H1 (cell line): ENCODE measurements around the gene CCDC137. TPM values are rescaled to one million over a fixed set of nuclear protein-coding genes. Genes with fewer than 3 reads are reported as not detected.

Experiments used
- CTCF ChIA-PET: fragments of 300-600 bp; sonication (Branson Sonifier 250); formaldehyde crosslinking; loops from one replicate; lab custom pipeline; 2021; ENCODE audit not compliant: partially characterized antibody; lab: Charles Lee
- POLR2A ChIA-PET: fragments of 300-600 bp; sonication (Branson Sonifier 250); formaldehyde crosslinking; loops from one replicate; lab custom pipeline; 2021; ENCODE audit warnings: inconsistent platforms; ENCODE audit not compliant: partially characterized antibody; lab: Charles Lee
- DNase-seq, 2 experiments: peaks; one replicate each; pipeline versions ENCODE4 v3.0.0 to v3.0.0-alpha.2; 2010 to 2022; ENCODE audit warnings: low spot score in 2 of 2, low read depth in 1 of 2, mixed read lengths in 1 of 2
- FAIRE-seq: peaks from 2 replicates; lab custom pipeline; 2011; peaks lifted over from hg19 to GRCh38; lab: Jason Lieb, UNC
- H2AFZ ChIP-seq: 2 replicates; pipeline ENCODE4 v1.8.1; 2012; ENCODE audit warnings: low read length, inconsistent platforms
- H2AK5ac ChIP-seq: 2 replicates; pipeline ENCODE4 v1.6.1; 2013; ENCODE audit warnings: low read depth, low read length
- H2BK120ac ChIP-seq: replicated peaks from 2 replicates; pipeline ENCODE3; 2013; ENCODE audit warnings: low read depth, low read length, inconsistent platforms
- H2BK12ac ChIP-seq: 2 replicates; pipeline ENCODE4 v1.6.1; 2013; ENCODE audit warnings: low read depth, low read length
- H2BK15ac ChIP-seq: 2 replicates; pipeline ENCODE4 v1.6.1; 2013; ENCODE audit warnings: low read length
- H2BK20ac ChIP-seq: 2 replicates; pipeline ENCODE4 v1.6.1; 2013; ENCODE audit warnings: low read length
- H2BK5ac ChIP-seq: 2 replicates; pipeline ENCODE4 v1.6.1; 2013; ENCODE audit warnings: low read depth, low read length
- H3K14ac ChIP-seq: 2 replicates; pipeline ENCODE4 v1.6.1; 2013; ENCODE audit warnings: inconsistent platforms; ENCODE audit not compliant: insufficient read length
- H3K18ac ChIP-seq: 2 replicates; pipeline ENCODE4 v1.6.1; 2013; ENCODE audit warnings: low read length; ENCODE audit errors: extremely low read depth
- H3K23ac ChIP-seq: 2 replicates; pipeline ENCODE4 v1.6.1; 2013; ENCODE audit warnings: inconsistent platforms; ENCODE audit not compliant: insufficient read length
- H3K23me2 ChIP-seq: 2 replicates; pipeline ENCODE4 v1.6.1; 2013; ENCODE audit warnings: low read depth, low read length
- H3K27ac ChIP-seq: 2 replicates; pipeline ENCODE4 v1.6.1; 2011; ENCODE audit warnings: low read depth, low read length, inconsistent platforms
- H3K27me3 ChIP-seq, 4 experiments: replicated peaks in 1 of 4; 1 replicate in 1 of 4; 2 replicates in 3 of 4; pipeline versions ENCODE4 v1.6.1 to v1.8.1; 2011 to 2013; ENCODE audit warnings: low read length in 3 of 4, mild to moderate bottlenecking in 3 of 4, inconsistent platforms in 2 of 4, mixed read lengths in 2 of 4, moderate library complexity in 1 of 4; ENCODE audit not compliant: control insufficient read depth in 3 of 4, insufficient read depth in 3 of 4; ENCODE audit errors: extremely low read depth in 1 of 4
- H3K36me3 ChIP-seq, 4 experiments: 2 replicates each; pipeline versions ENCODE4 v1.6.1 to v1.8.1; 2011 to 2013; ENCODE audit warnings: mild to moderate bottlenecking in 4 of 4, low read length in 3 of 4, moderate library complexity in 2 of 4, control low read depth in 1 of 4, inconsistent platforms in 1 of 4; ENCODE audit not compliant: insufficient read depth in 4 of 4, control insufficient read depth in 2 of 4
- H3K4ac ChIP-seq: replicated peaks from 2 replicates; pipeline ENCODE3; 2013; ENCODE audit warnings: low read length, low read depth, mixed read lengths, inconsistent platforms; ENCODE audit not compliant: insufficient read length
- H3K4me1 ChIP-seq, 4 experiments: replicated peaks in 1 of 4; 1 replicate in 1 of 4; 2 replicates in 3 of 4; pipeline versions ENCODE4 v1.6.1 to v1.8.1; 2011 to 2013; ENCODE audit warnings: low read length in 3 of 4, inconsistent platforms in 2 of 4, mixed read lengths in 1 of 4; ENCODE audit not compliant: insufficient read depth in 4 of 4, control insufficient read depth in 3 of 4
- H3K4me2 ChIP-seq, 2 experiments: 2 replicates each; pipeline versions ENCODE4 v1.6.1 to v1.8.1; 2011 to 2013; ENCODE audit warnings: low read depth in 2 of 2, low read length in 2 of 2, control low read depth in 1 of 2, inconsistent platforms in 1 of 2, mild to moderate bottlenecking in 1 of 2; ENCODE audit not compliant: insufficient read depth in 1 of 2
- H3K4me3 ChIP-seq, 4 experiments: fragments of 200-600, 300-600 bp in 1 of 4; sonication (generic), shearing (Covaris generic), sonication (Bioruptor Twin) in 1 of 4; 2 replicates each; pipeline versions ENCODE4 v1.5.1 to v1.8.1; 2011 to 2016; ENCODE audit warnings: low read length in 4 of 4, low read depth in 3 of 4, control low read depth in 2 of 4, inconsistent platforms in 2 of 4, mild to moderate bottlenecking in 2 of 4, mixed read lengths in 1 of 4, moderate library complexity in 1 of 4; ENCODE audit not compliant: insufficient read depth in 2 of 4; ENCODE audit errors: extremely low read depth in 1 of 4
- H3K56ac ChIP-seq: replicated peaks from 2 replicates; pipeline ENCODE3; 2013; ENCODE audit warnings: low read depth, mild to moderate bottlenecking, mixed read lengths, low read length, inconsistent platforms; ENCODE audit not compliant: insufficient read length
- H3K79me1 ChIP-seq: 2 replicates; pipeline ENCODE4 v1.6.1; 2013; ENCODE audit warnings: low read depth, low read length, control low read depth
- H3K79me2 ChIP-seq, 2 experiments: 2 replicates each; pipeline versions ENCODE4 v1.6.1 to v1.8.1; 2012 to 2013; ENCODE audit warnings: low read length in 2 of 2, mild to moderate bottlenecking in 2 of 2, inconsistent platforms in 1 of 2; ENCODE audit not compliant: insufficient read depth in 2 of 2, control insufficient read depth in 1 of 2
- H3K9ac ChIP-seq, 4 experiments: replicated peaks in 1 of 4; 1 replicate in 1 of 4; 2 replicates in 3 of 4; pipeline versions ENCODE4 v1.6.1 to v1.8.1; 2011 to 2013; ENCODE audit warnings: low read depth in 3 of 4, low read length in 3 of 4, control low read depth in 2 of 4, mild to moderate bottlenecking in 2 of 4, moderate library complexity in 2 of 4, inconsistent platforms in 1 of 4; ENCODE audit errors: extremely low read depth in 1 of 4
- H3K9me3 ChIP-seq, 2 experiments: 2 replicates each; pipeline versions ENCODE4 v1.6.1 to v1.8.1; 2012 to 2013; ENCODE audit warnings: mild to moderate bottlenecking in 2 of 2, moderate library complexity in 2 of 2, control low read depth in 1 of 2, inconsistent platforms in 1 of 2, low read depth in 1 of 2, low read length in 1 of 2, mixed read lengths in 1 of 2; ENCODE audit not compliant: insufficient read depth in 2 of 2
- H4K20me1 ChIP-seq, 2 experiments: replicated peaks in 1 of 2; 2 replicates each; pipeline versions ENCODE3 to v1.8.1; 2011 to 2013; ENCODE audit warnings: inconsistent platforms in 2 of 2, low read length in 2 of 2, mild to moderate bottlenecking in 1 of 2; ENCODE audit not compliant: insufficient read depth in 2 of 2, control insufficient read depth in 1 of 2
- H4K5ac ChIP-seq: 2 replicates; pipeline ENCODE4 v1.6.1; 2013; ENCODE audit warnings: low read length, low read depth, mixed read lengths, inconsistent platforms; ENCODE audit not compliant: insufficient read length
- H4K8ac ChIP-seq: 2 replicates; pipeline ENCODE4 v1.8.0; 2013; ENCODE audit warnings: mild to moderate bottlenecking, moderate library complexity, low read length, inconsistent platforms; ENCODE audit not compliant: insufficient read depth; ENCODE audit errors: extremely low read depth
- H4K91ac ChIP-seq: replicated peaks from 2 replicates; pipeline ENCODE3; 2013; ENCODE audit warnings: low read length, mixed read lengths, inconsistent platforms; ENCODE audit not compliant: insufficient read length
- WGBS, 2 experiments: shearing (Covaris generic) in 1 of 2; methylation state at CpG; one replicate each; pipeline versions ENCODE4 v1.1.6 to v1.1.7; 2013 to 2015; ENCODE audit warnings: low lambda C conversion rate in 2 of 2, mixed read lengths in 2 of 2, inconsistent platforms in 1 of 2, low coverage in 1 of 2, missing lambda C conversion rate in 1 of 2; ENCODE audit not compliant: insufficient replicate concordance in 2 of 2, insufficient coverage in 1 of 2, insufficient read length in 1 of 2; ENCODE audit errors: extremely low coverage in 1 of 2, missing lambda C conversion rate in 1 of 2; 5-methylcytosine and 5-hydroxymethylcytosine counted together
- polyA plus RNA-seq, 7 experiments: library from polyadenylated mRNA; depleted of rRNA in 3 of 7; stranded (reverse) in 5 of 7; unstranded in 2 of 7; fragments of >200 nt in 5 of 7; fragments of 200-250 nt in 2 of 7; gene quantifications; 1 replicate in 5 of 7; 2 replicates in 1 of 7; 4 replicates in 1 of 7; pipeline versions ENCODE4 v1.2.1 to v1.2.3, GENCODE V29; 2011 to 2013; ENCODE audit warnings: missing spikeins in 2 of 7, mixed read lengths in 2 of 7
- total RNA-seq: library from RNA; stranded (reverse); fragmentation: NEBNext Ultra II Directional; extraction: Animal tissue kit (Norgen Biotek cat#: 25700); gene quantifications from 2 replicates; pipeline ENCODE4 v1.2.1, GENCODE V29; 2021

The CCDC137 gene
- total and polyA plus RNA-seq, 2 of the 8 experiments (the other 6 are each of a cell fraction or from before 2014, with no cell fraction given): 17.6 to 38.6 TPM

DNA sequence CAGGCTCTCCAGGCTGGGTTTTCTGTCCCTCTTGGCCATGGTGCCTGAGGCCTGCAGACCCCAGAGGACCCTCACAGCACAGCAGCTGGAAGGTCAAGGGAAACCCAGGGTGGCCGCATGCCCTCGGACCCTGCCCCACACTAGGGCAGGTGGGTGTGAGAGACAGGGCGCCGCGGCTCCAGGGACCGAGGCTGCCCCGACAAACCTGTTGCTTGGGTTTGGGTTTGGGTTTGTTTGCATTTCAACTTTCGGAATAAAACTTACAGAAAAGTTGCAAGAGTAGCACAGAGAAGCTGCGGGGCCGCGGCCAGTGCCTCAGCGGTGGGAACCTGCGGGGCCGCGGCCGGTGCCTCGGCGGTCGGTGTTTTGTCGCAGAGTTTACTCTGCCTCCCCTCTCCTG is 25.1 kb downstream of the CCDC137 start:
- 97% methylated on average over 19 of the region's 20 CpGs; no CpG with 5 or more reads in 1 of the 2 experiments for WGBS, 2 experiments
- H4K20me1 ChIP-seq: peaks cover 3 to 18% of the 10 kb centered on the region in 2 experiments

More for the DNA sequence above, 25.1 kb downstream of the CCDC137 start:
- Histone ChIP-seq H4K91ac (no peak overlapping the region), H2BK15ac (no peak overlapping the region), H3K18ac (no peak overlapping the region), H3K4ac (no peak overlapping the region), H3K4me3 (no peak overlapping the region), H2AFZ (no peak overlapping the region), H4K5ac (no peak overlapping the region), H2BK120ac (no peak overlapping the region), H3K79me1 (peaks cover 2% of the 10 kb centered on the region; the same call in 1 of the 2 replicates), H3K4me2 (no peak overlapping the region), H3K79me2 (no peaks in the 10 kb centered on the region), H2BK12ac (no peak overlapping the region), H4K8ac (no peak overlapping the region), H3K27ac (no peak overlapping the region), H3K9ac (no peak overlapping the region), H3K23me2 (no peaks in the 10 kb centered on the region), H2BK5ac (no peak overlapping the region), H2AK5ac (no peak overlapping the region), H2BK20ac (no peak overlapping the region), H3K56ac (no peak overlapping the region), H3K36me3 (peaks cover 2 to 66% (median 31%) of the 10 kb centered on the region in 4 experiments; a peak in 6 of 8 replicates), H3K14ac (no peak overlapping the region), H3K4me1 (no peaks in the 10 kb centered on the region), H3K9me3 (no peaks in the 10 kb centered on the region), H3K23ac (no peak overlapping the region), H3K27me3 (no peaks in the 10 kb centered on the region)
- ChIA-PET POLR2A (interaction anchor here (1.0 to 28.4 kb wide), 3 partner anchors 9 to 18 kb away, joined by 3 to 436 read pairs (median 100); partner anchors contain the start of genes ARL16, HGS, MRPL12 and SLC25A10), CTCF (interaction anchor here (1.3 to 1.4 kb wide), 2 partner anchors 10 to 16 kb away, joined by 4 to 5 read pairs; no protein-coding TSS in a partner anchor)
- no peak for FAIRE-seq
- DNase-seq: no peak
